22Rv1 (cell line): ENCODE data around the gene RAB26.
"Not testable (repeated sequence)": the region's sequence is repeated elsewhere in the genome, so short reads cannot be mapped to it uniquely, and the experiment has no call there.

Experiments used
- CTCF ChIP-seq: fragments of 450-650 bp; IDR thresholded peaks from 2 replicates; pipeline ENCODE4 v1.5.1; 2017; ENCODE audit warnings: mild to moderate bottlenecking
- ZFX ChIP-seq: fragments of 450-650 bp; IDR thresholded peaks from 2 replicates; pipeline ENCODE4 v1.6.1; 2017; ENCODE audit warnings: antibody characterized with exemption, borderline replicate concordance

GRCh38 chr16:2124694-2125444, 23.6 kb upstream of the RAB26 start:
- TF ChIP-seq CTCF, ZFX: not testable (repeated sequence)
